ENCODE data around the gene RASA3. TPM values are rescaled to one million over a fixed set of nuclear protein-coding genes. Genes with fewer than 3 reads are reported as not detected.

RASA3 gene
- total and polyA plus RNA-seq, 2 of the 8 experiments (the other 6 are each of a cell fraction or from before 2014, with no cell fraction given): 7.5 to 21.9 TPM

DNA sequence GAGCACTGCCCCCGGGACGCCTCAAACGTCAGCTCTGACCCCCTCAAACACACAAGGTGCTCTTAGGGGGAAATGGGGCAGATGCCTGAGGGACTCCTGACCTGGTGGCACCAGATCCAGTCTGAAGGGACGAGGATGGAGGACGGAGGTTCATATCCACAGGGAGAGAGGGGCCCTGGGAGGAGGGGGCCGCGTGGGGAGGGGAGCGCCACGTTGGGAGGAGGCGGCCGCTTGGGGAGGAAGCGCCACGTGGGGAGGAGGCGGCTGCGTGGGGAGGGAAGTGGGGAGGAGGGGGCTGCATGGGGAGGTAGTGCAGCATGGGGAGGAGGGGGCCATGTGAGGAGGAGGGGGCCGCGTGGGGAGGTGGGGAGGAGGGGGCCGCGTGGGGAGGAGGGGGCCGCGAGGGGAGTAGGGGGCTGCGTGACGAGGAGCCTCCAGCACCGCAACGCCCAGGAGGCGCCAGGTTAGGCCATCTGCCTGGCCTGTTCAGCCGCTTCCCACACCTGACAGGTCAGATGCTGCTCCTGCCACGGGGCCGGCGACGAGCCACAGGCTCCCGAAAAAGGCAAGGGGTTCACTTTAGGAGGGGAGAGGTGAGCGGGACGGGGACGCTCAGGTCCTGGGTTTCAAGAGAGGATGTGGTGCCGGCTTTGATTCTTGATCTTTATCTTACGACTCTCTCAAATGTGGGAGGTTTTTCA is 121.9 kb downstream of the RASA3 start:
- Histone ChIP-seq H3K23me2 (ENCODE audit: low read depth, low read length) (peaks cover 5% of the 10 kb centered on the region; the same call in 1 of the 2 replicates), H2BK20ac (ENCODE audit: low read length) (no peak overlapping the region), H3K4me1 (replicated peaks in 1 of 4; ENCODE audit: control insufficient read depth in 3 of 4, insufficient read depth in 4 of 4, low read length in 3 of 4) (no peaks in the 10 kb centered on the region), H4K8ac (ENCODE audit: extremely low read depth, insufficient read depth, low read length) (no peak overlapping the region), H3K4me3 (ENCODE audit: extremely low read depth in 1 of 4, insufficient read depth in 2 of 4, low read depth in 3 of 4, low read length in 4 of 4) (no peak overlapping the region), H2BK15ac (ENCODE audit: low read length) (no peak overlapping the region), H3K36me3 (ENCODE audit: control insufficient read depth in 2 of 4, insufficient read depth in 4 of 4, low read length in 3 of 4) (no peaks in the 10 kb centered on the region), H2AFZ (ENCODE audit: low read length) (no peak overlapping the region), H2AK5ac (ENCODE audit: low read depth, low read length) (no peak overlapping the region), H3K27me3 (replicated peaks in 1 of 4; ENCODE audit: control insufficient read depth in 3 of 4, extremely low read depth in 1 of 4, insufficient read depth in 3 of 4, low read length in 3 of 4) (no peaks in the 10 kb centered on the region), H4K5ac (ENCODE audit: insufficient read length, low read depth, low read length) (no peak overlapping the region), H3K23ac (ENCODE audit: insufficient read length) (no peak overlapping the region), H3K56ac (replicated peaks; ENCODE audit: insufficient read length, low read depth, low read length) (no peak overlapping the region), H3K79me1 (ENCODE audit: low read depth, low read length) (no peaks in the 10 kb centered on the region), H3K14ac (ENCODE audit: insufficient read length) (no peak overlapping the region), H4K91ac (replicated peaks; ENCODE audit: insufficient read length, low read length) (no peak overlapping the region), H3K18ac (ENCODE audit: extremely low read depth, low read length) (no peak overlapping the region), H3K4me2 (ENCODE audit: insufficient read depth in 1 of 2, low read depth in 2 of 2, low read length in 2 of 2) (no peak overlapping the region), H2BK120ac (replicated peaks; ENCODE audit: low read depth, low read length) (no peak overlapping the region), H2BK5ac (ENCODE audit: low read depth, low read length) (no peak overlapping the region), H3K9ac (replicated peaks in 1 of 4; ENCODE audit: extremely low read depth in 1 of 4, low read depth in 3 of 4, low read length in 3 of 4) (no peak overlapping the region), H3K9me3 (ENCODE audit: insufficient read depth in 2 of 2, low read depth in 1 of 2, low read length in 1 of 2) (no peaks in the 10 kb centered on the region), H2BK12ac (ENCODE audit: low read depth, low read length) (no peak overlapping the region), H3K79me2 (ENCODE audit: control insufficient read depth in 1 of 2, insufficient read depth in 2 of 2, low read length in 2 of 2) (no peaks in the 10 kb centered on the region), H3K4ac (replicated peaks; ENCODE audit: insufficient read length, low read depth, low read length) (no peak overlapping the region), H3K27ac (ENCODE audit: low read depth, low read length) (no peak overlapping the region), H4K20me1 (replicated peaks in 1 of 2; ENCODE audit: control insufficient read depth in 1 of 2, insufficient read depth in 2 of 2, low read length in 2 of 2) (peaks cover 0 to 3% of the 10 kb centered on the region in 2 experiments)
- ChIA-PET CTCF (ENCODE audit: partially characterized antibody) (interaction anchor here (1.0 kb wide), 1 partner anchor 41 kb away, joined by 3 read pairs; no protein-coding TSS in a partner anchor), POLR2A (ENCODE audit: partially characterized antibody) (no interaction called here)
- FAIRE-seq: no peak
- 91% methylated on average over 16 of the region's 37 CpGs; no CpG with 5 or more reads in 1 of the 2 experiments for WGBS, 2 experiments (ENCODE audit: extremely low coverage in 1 of 2, insufficient coverage in 1 of 2, insufficient read length in 1 of 2, insufficient replicate concordance in 2 of 2, low coverage in 1 of 2, low lambda C conversion rate in 2 of 2, missing lambda C conversion rate in 1 of 2)
- DNase-seq (ENCODE audit: low read depth in 1 of 2, low spot score in 2 of 2): no peak
- TF ChIP-seq, protein P1, sequence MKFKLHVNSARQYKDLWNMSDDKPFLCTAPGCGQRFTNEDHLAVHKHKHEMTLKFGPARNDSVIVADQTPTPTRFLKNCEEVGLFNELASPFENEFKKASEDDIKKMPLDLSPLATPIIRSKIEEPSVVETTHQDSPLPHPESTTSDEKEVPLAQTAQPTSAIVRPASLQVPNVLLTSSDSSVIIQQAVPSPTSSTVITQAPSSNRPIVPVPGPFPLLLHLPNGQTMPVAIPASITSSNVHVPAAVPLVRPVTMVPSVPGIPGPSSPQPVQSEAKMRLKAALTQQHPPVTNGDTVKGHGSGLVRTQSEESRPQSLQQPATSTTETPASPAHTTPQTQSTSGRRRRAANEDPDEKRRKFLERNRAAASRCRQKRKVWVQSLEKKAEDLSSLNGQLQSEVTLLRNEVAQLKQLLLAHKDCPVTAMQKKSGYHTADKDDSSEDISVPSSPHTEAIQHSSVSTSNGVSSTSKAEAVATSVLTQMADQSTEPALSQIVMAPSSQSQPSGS (IDR thresholded peaks at IDR 0.05; ENCODE audit: low read length): no peak
- TF ChIP-seq GABPA (IDR thresholded peaks at IDR 0.05; ENCODE audit: borderline replicate concordance, insufficient read depth, low read length) (no peak), MAFK (IDR thresholded peaks at IDR 0.05; ENCODE audit: low read depth, low read length) (no peak), USF2 (IDR thresholded peaks at IDR 0.05; ENCODE audit: low read length) (no peak)
